Measurements from ENCODE around the gene CADM4.

- TF ChIP-seq CTCF (IDR thresholded peaks at IDR 0.05; ENCODE audit: low read depth, low read length, poor library complexity, severe bottlenecking) (no peak), EZH2phosphoT487 (IDR thresholded peaks at IDR 0.05; ENCODE audit: borderline replicate concordance, low read length) (no peak)
Measured at GRCh38 chr19:43682824-43683661, 43.4 kb upstream of the CADM4 start.
